MM.1S (cell line): ENCODE measurements around the gene NLRP14.

Experiments
- EZH2 ChIP-seq: fragments of 300-600 bp; sonication (generic); optimal IDR thresholded peaks from 2 replicates; pipeline ENCODE3; 2017; ENCODE audit warnings: low read depth, mild to moderate bottlenecking, antibody characterized with exemption, low read length, mixed read lengths
- EZH2phosphoT487 ChIP-seq: fragments of 300-600 bp; sonication (generic); IDR thresholded peaks from 2 replicates; pipeline ENCODE4 v1.6.1; 2018; ENCODE audit warnings: antibody characterized with exemption, low read length
- TF ChIP-seq, protein P1 (sequence below): fragments of 300-600 bp; sonication (generic); IDR thresholded peaks from 2 replicates; pipeline ENCODE4 v1.5.1; 2016; ENCODE audit warnings: antibody characterized with exemption, low read length, mixed read lengths

DNA sequence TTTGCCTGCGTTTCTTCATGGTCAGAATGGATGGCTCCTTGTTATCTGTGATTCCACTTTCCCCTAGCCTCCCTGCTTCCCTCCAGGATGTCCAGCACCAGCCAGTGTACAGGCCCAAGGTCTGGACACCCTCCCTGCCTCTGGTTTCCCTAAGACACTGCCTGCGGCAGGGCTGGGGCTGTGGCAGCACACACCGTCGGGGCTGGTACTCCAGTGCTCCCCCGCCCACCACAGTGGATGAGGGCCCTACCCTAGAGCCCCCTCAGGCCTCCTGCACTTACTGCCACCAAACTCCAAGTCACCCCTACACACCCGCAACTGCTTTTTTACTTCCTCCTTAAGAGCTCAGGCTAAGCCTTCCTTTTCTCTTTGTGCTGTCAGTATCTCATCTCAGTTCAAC, 29.1 kb upstream of the NLRP14 start:
- TF ChIP-seq EZH2 (no peak), EZH2phosphoT487 (no peak)
- TF ChIP-seq, protein P1, sequence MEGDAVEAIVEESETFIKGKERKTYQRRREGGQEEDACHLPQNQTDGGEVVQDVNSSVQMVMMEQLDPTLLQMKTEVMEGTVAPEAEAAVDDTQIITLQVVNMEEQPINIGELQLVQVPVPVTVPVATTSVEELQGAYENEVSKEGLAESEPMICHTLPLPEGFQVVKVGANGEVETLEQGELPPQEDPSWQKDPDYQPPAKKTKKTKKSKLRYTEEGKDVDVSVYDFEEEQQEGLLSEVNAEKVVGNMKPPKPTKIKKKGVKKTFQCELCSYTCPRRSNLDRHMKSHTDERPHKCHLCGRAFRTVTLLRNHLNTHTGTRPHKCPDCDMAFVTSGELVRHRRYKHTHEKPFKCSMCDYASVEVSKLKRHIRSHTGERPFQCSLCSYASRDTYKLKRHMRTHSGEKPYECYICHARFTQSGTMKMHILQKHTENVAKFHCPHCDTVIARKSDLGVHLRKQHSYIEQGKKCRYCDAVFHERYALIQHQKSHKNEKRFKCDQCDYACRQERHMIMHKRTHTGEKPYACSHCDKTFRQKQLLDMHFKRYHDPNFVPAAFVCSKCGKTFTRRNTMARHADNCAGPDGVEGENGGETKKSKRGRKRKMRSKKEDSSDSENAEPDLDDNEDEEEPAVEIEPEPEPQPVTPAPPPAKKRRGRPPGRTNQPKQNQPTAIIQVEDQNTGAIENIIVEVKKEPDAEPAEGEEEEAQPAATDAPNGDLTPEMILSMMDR: no peak
